A549 (cell line): ENCODE results near the gene MYO15A.

Source experiments
- CBX2 ChIP-seq: fragments of 200-600 bp; sonication (generic); IDR thresholded peaks from 2 replicates; pipeline ENCODE4 v1.6.1; 2016; ENCODE audit warnings: low read depth, mild to moderate bottlenecking, borderline replicate concordance
- CTCF ChIP-seq: fragments of >200 bp; sonication (Bioruptor Twin); formaldehyde crosslinking; IDR thresholded peaks from 3 replicates; pipeline ENCODE4 v1.5.1; 2016
- ELK1 ChIP-seq: fragments of 150-350 bp; IDR thresholded peaks from 2 replicates; pipeline ENCODE4 v1.6.1; 2014; ENCODE audit warnings: low read depth, mild to moderate bottlenecking, low read length
- EP300 ChIP-seq, 2 experiments: fragments of >200 bp; sonication (Bioruptor Twin); formaldehyde crosslinking; IDR thresholded peaks; 2 replicates in 1 of 2; 3 replicates in 1 of 2; pipeline ENCODE4 v1.6.1; 2016 to 2017
- MAFK ChIP-seq: fragments of 450-650 bp; IDR thresholded peaks from 2 replicates; pipeline ENCODE4 v1.6.1; 2014; ENCODE audit not compliant: partially characterized antibody
- MAZ ChIP-seq: fragments of 150-350 bp; IDR thresholded peaks from 2 replicates; pipeline ENCODE4 v1.6.1; 2014; ENCODE audit warnings: antibody characterized with exemption, low read depth, low read length, borderline replicate concordance
- POLR2A ChIP-seq: IDR thresholded peaks from 2 replicates; pipeline ENCODE4 v1.6.1; 2012; ENCODE audit warnings: mild to moderate bottlenecking, low read length
- POLR2AphosphoS2 ChIP-seq: conservative IDR thresholded peaks from 2 replicates; pipeline ENCODE4 v1.6.1; 2012; ENCODE audit warnings: low read length, improper control_type of control experiment, inconsistent platforms

- TF ChIP-seq POLR2A (no peak), ELK1 (no peak), MAFK (no peak), MAZ (no peak), EP300 (IDR thresholded peaks at IDR 0.05) (no peak), CTCF (no peak; the same call in 2 of the 3 replicates), CBX2 (no peak), POLR2AphosphoS2 (no peak)
These were observed 58.3 kb downstream of the MYO15A start for GRCh38 chr17:18166894-18167293.
